H9 (cell line): ENCODE data around the gene SPATS1. TPM values are rescaled to one million over a fixed set of nuclear protein-coding genes. Genes with fewer than 3 reads are reported as not detected.

Experiments used
- DNase-seq: peaks from one replicate; pipeline ENCODE4 v3.0.0-alpha.2; 2017
- H2AFZ ChIP-seq: one replicate; pipeline ENCODE4 v1.6.1; 2013; ENCODE audit warnings: mild to moderate bottlenecking, low read length, control low read depth, moderate library complexity
- H2AK5ac ChIP-seq: 2 replicates; pipeline ENCODE4 v1.6.1; 2013; ENCODE audit warnings: low read length, control low read depth, mixed read lengths; ENCODE audit not compliant: insufficient read length
- H2BK120ac ChIP-seq: one replicate; pipeline ENCODE4 v1.6.1; 2013; ENCODE audit warnings: low read depth, mild to moderate bottlenecking, low read length, control low read depth, inconsistent platforms; ENCODE audit not compliant: poor library complexity, severe bottlenecking
- H2BK12ac ChIP-seq: 2 replicates; pipeline ENCODE4 v1.6.1; 2013; ENCODE audit warnings: low read length, control low read depth, mixed read lengths, low read depth; ENCODE audit not compliant: insufficient read length
- H2BK15ac ChIP-seq: 2 replicates; pipeline ENCODE4 v1.6.1; 2013; ENCODE audit warnings: low read depth, low read length, control low read depth
- H2BK20ac ChIP-seq: one replicate; pipeline ENCODE4 v1.6.1; 2013; ENCODE audit warnings: low read depth, mild to moderate bottlenecking, low read length, control low read depth, inconsistent platforms; ENCODE audit not compliant: poor library complexity, severe bottlenecking
- H2BK5ac ChIP-seq: 2 replicates; pipeline ENCODE4 v1.6.1; 2013; ENCODE audit warnings: low read length, control low read depth, mixed read lengths; ENCODE audit not compliant: insufficient read length
- H3K14ac ChIP-seq: 2 replicates; pipeline ENCODE4 v1.6.1; 2013; ENCODE audit warnings: low read length, control low read depth; ENCODE audit not compliant: insufficient read depth
- H3K18ac ChIP-seq: 2 replicates; pipeline ENCODE4 v1.6.1; 2013; ENCODE audit warnings: low read depth, mild to moderate bottlenecking, mixed read lengths, low read length, control low read depth; ENCODE audit not compliant: insufficient read length
- H3K23ac ChIP-seq: 2 replicates; pipeline ENCODE4 v1.6.1; 2013; ENCODE audit warnings: low read length, control low read depth, mixed read lengths, low read depth; ENCODE audit not compliant: insufficient read length
- H3K23me2 ChIP-seq: 2 replicates; pipeline ENCODE4 v1.6.1; 2013; ENCODE audit warnings: low read depth, mild to moderate bottlenecking, mixed read lengths, low read length, control low read depth; ENCODE audit not compliant: insufficient read length, poor library complexity, severe bottlenecking
- H3K27ac ChIP-seq: 2 replicates; pipeline ENCODE4 v1.5.1; 2013; ENCODE audit warnings: low read length, control low read depth, mixed read lengths, low read depth; ENCODE audit not compliant: insufficient read length
- H3K27me3 ChIP-seq: 2 replicates; pipeline ENCODE4 v1.6.1; 2013; ENCODE audit warnings: low read length, control low read depth, inconsistent platforms; ENCODE audit not compliant: insufficient read depth
- H3K4ac ChIP-seq: 2 replicates; pipeline ENCODE4 v1.6.1; 2013; ENCODE audit warnings: low read depth, mild to moderate bottlenecking, control low read depth, inconsistent platforms, low read length, moderate library complexity
- H3K4me1 ChIP-seq: 2 replicates; pipeline ENCODE4 v1.6.1; 2013; ENCODE audit warnings: low read length, control low read depth, inconsistent platforms; ENCODE audit not compliant: insufficient read depth
- H3K4me2 ChIP-seq: 2 replicates; pipeline ENCODE4 v1.6.1; 2013; ENCODE audit warnings: low read length, control low read depth, mixed read lengths; ENCODE audit not compliant: insufficient read length, insufficient read depth
- H3K56ac ChIP-seq: 2 replicates; pipeline ENCODE4 v1.6.1; 2013; ENCODE audit warnings: low read depth, mild to moderate bottlenecking, mixed read lengths, low read length, control low read depth; ENCODE audit not compliant: insufficient read length
- H3K79me1 ChIP-seq: 2 replicates; pipeline ENCODE4 v1.6.1; 2013; ENCODE audit warnings: low read depth, mild to moderate bottlenecking, moderate library complexity, low read length, control low read depth, inconsistent platforms; ENCODE audit not compliant: insufficient read depth, poor library complexity, severe bottlenecking
- H3K79me2 ChIP-seq: 2 replicates; pipeline ENCODE4 v1.6.1; 2013; ENCODE audit warnings: low read length, control low read depth, inconsistent platforms; ENCODE audit not compliant: insufficient read depth
- H3K9ac ChIP-seq: 2 replicates; pipeline ENCODE4 v1.6.1; 2013; ENCODE audit warnings: low read length, control low read depth, mixed read lengths; ENCODE audit not compliant: insufficient read length; ENCODE audit errors: extremely low read depth
- H3K9me3 ChIP-seq: one replicate; pipeline ENCODE4 v1.6.1; 2013; ENCODE audit warnings: low read depth, low read length, inconsistent platforms; ENCODE audit not compliant: control insufficient read depth
- H3T11ph ChIP-seq: one replicate; pipeline ENCODE4 v1.6.1; 2013; ENCODE audit warnings: mild to moderate bottlenecking, low read length, control low read depth, inconsistent platforms
- H4K20me1 ChIP-seq: one replicate; pipeline ENCODE4 v1.6.1; 2013; ENCODE audit not compliant: control insufficient read depth, insufficient read length, insufficient read depth
- H4K5ac ChIP-seq: 2 replicates; pipeline ENCODE4 v1.6.1; 2013; ENCODE audit warnings: low read depth, mild to moderate bottlenecking, mixed read lengths, low read length, control low read depth; ENCODE audit not compliant: insufficient read length
- H4K8ac ChIP-seq: replicated peaks from 2 replicates; pipeline ENCODE4 v1.6.1; 2013; ENCODE audit warnings: low read length, control low read depth, mixed read lengths, low read depth; ENCODE audit not compliant: insufficient read length
- H4K91ac ChIP-seq: 2 replicates; pipeline ENCODE4 v1.6.1; 2013; ENCODE audit warnings: low read depth, mild to moderate bottlenecking, moderate library complexity, mixed read lengths, low read length, control low read depth; ENCODE audit not compliant: insufficient read length
- H3K27ac Mint-ChIP-seq, 3 experiments: 2 replicates in 2 of 3; 3 replicates in 1 of 3; pipeline ENCODE4 v1.8.0; 2020 to 2021; ENCODE audit warnings: mixed read lengths in 3 of 3, mild to moderate bottlenecking in 1 of 3, moderate library complexity in 1 of 3
- H3K27me3 Mint-ChIP-seq: 2 replicates; pipeline ENCODE4 v1.8.0; 2021; ENCODE audit warnings: low read depth, mild to moderate bottlenecking, moderate library complexity, mixed read lengths
- H3K36me3 Mint-ChIP-seq, 3 experiments: 2 replicates in 2 of 3; 3 replicates in 1 of 3; pipeline ENCODE4 v1.8.0; 2020 to 2021; ENCODE audit warnings: low read depth in 3 of 3, mixed read lengths in 3 of 3; ENCODE audit not compliant: insufficient read depth in 1 of 3
- H3K4me1 Mint-ChIP-seq, 2 experiments: 2 replicates each; pipeline ENCODE4 v1.8.0; 2020; ENCODE audit warnings: mixed read lengths in 2 of 2
- H3K4me3 Mint-ChIP-seq, 2 experiments: 2 replicates in 1 of 2; 3 replicates in 1 of 2; pipeline ENCODE4 v1.8.0; 2020 to 2021; ENCODE audit warnings: mild to moderate bottlenecking in 2 of 2, mixed read lengths in 2 of 2, moderate library complexity in 1 of 2
- H3K9me3 Mint-ChIP-seq, 2 experiments: 2 replicates in 1 of 2; 3 replicates in 1 of 2; pipeline ENCODE4 v1.8.0; 2020; ENCODE audit warnings: mild to moderate bottlenecking in 2 of 2, mixed read lengths in 2 of 2, moderate library complexity in 1 of 2
- WGBS: extraction: QIAGEN DNeasy Blood & Tissue Kit; methylation state at CpG from one replicate; pipeline ENCODE4 v1.1.7; 2013; ENCODE audit warnings: missing lambda C conversion rate, low lambda C conversion rate, mixed read lengths; ENCODE audit not compliant: insufficient read length; ENCODE audit errors: extremely low coverage; 5-methylcytosine and 5-hydroxymethylcytosine counted together
- total RNA-seq: library from RNA; stranded (reverse); gene quantifications from 2 replicates; pipeline ENCODE4 v1.2.1, GENCODE V29; 2021
- TF ChIP-seq, protein P1 (sequence below): fragments of 200-600 bp; sonication (generic); conservative IDR thresholded peaks from 3 replicates; pipeline ENCODE4 v1.8.0; 2021; ENCODE audit warnings: antibody characterized with exemption, mild to moderate bottlenecking

The SPATS1 gene
- total RNA-seq, 1 experiment from 2014 or later = not detected

GRCh38 chr6:44302856-44303255, 39.6 kb upstream of the SPATS1 start:
- peaks cover 2% of the 10 kb centered on the region for H3K23me2 ChIP-seq
- H3K4me2 ChIP-seq = no peak overlapping the region
- TF ChIP-seq, protein P1, sequence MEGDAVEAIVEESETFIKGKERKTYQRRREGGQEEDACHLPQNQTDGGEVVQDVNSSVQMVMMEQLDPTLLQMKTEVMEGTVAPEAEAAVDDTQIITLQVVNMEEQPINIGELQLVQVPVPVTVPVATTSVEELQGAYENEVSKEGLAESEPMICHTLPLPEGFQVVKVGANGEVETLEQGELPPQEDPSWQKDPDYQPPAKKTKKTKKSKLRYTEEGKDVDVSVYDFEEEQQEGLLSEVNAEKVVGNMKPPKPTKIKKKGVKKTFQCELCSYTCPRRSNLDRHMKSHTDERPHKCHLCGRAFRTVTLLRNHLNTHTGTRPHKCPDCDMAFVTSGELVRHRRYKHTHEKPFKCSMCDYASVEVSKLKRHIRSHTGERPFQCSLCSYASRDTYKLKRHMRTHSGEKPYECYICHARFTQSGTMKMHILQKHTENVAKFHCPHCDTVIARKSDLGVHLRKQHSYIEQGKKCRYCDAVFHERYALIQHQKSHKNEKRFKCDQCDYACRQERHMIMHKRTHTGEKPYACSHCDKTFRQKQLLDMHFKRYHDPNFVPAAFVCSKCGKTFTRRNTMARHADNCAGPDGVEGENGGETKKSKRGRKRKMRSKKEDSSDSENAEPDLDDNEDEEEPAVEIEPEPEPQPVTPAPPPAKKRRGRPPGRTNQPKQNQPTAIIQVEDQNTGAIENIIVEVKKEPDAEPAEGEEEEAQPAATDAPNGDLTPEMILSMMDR = no peak
- Mint-ChIP-seq H3K4me3 (no peak overlapping the region), H3K27ac (no peak overlapping the region), H3K36me3 (peaks cover 36 to 79% (median 69%) of the 10 kb centered on the region in 3 experiments), H3K27me3 (peaks cover 7% of the 10 kb centered on the region), H3K4me1 (peaks cover 4 to 5% of the 10 kb centered on the region in 2 experiments), H3K9me3 (no peaks in the 10 kb centered on the region)
- H2AFZ ChIP-seq = no peak overlapping the region
- H4K8ac ChIP-seq = no peak overlapping the region
- H4K91ac ChIP-seq = no peak overlapping the region
- no peak overlapping the region for H3K4ac ChIP-seq
- H3K56ac ChIP-seq = no peak overlapping the region
- no peak overlapping the region for H3K23ac ChIP-seq
- H3K9me3 ChIP-seq = no peaks in the 10 kb centered on the region
- H3K27me3 ChIP-seq = no peaks in the 10 kb centered on the region
- no peak overlapping the region for H3K27ac ChIP-seq
- H3K18ac ChIP-seq = no peak overlapping the region
- no peak overlapping the region for H2BK12ac ChIP-seq
- no peaks in the 10 kb centered on the region for H3K4me1 ChIP-seq
- no peak overlapping the region for H2BK120ac ChIP-seq
- no peaks in the 10 kb centered on the region for H4K20me1 ChIP-seq
- H2AK5ac ChIP-seq = no peak overlapping the region
- H4K5ac ChIP-seq = no peak overlapping the region
- no peak for DNase-seq
- H3K79me1 ChIP-seq = no peaks in the 10 kb centered on the region
- H3K14ac ChIP-seq = no peak overlapping the region
- H3T11ph ChIP-seq = no peak overlapping the region
- H3K79me2 ChIP-seq = no peaks in the 10 kb centered on the region
- H2BK5ac ChIP-seq = no peak overlapping the region
- no peak overlapping the region for H2BK15ac ChIP-seq
- H3K9ac ChIP-seq = no peak overlapping the region
- no peak overlapping the region for H2BK20ac ChIP-seq
- WGBS = no CpG with 5 or more reads among the region's 12 CpGs
